ENCODE measurements around the gene ASXL1.

The ASXL1 gene

GRCh38 chr20:32448306-32449056 is 90.3 kb downstream of the ASXL1 start:
- intact Hi-C loops (cut with DNase I; ENCODE audit: low total_unique reads), result no loop called here
- H3K9me3 ChIP-seq, result no peaks in the 10 kb centered on the region
- TF ChIP-seq CTCF (IDR thresholded peaks at IDR 0.05), result no peak
- DNase-seq, result peak in 1 of 2 donors; percentile 64
- peaks cover 0 to 44% (median 38%) of the 10 kb centered on the region in 3 donors for H3K36me3 ChIP-seq
- H3K4me1 ChIP-seq, result peaks cover 0 to 28% (median 3%) of the 10 kb centered on the region in 4 donors
- no peak overlapping the region for H3K4me3 ChIP-seq
- no peaks in the 10 kb centered on the region for H3K27me3 ChIP-seq
- H3K27ac ChIP-seq, result no peak overlapping the region

DNA sequence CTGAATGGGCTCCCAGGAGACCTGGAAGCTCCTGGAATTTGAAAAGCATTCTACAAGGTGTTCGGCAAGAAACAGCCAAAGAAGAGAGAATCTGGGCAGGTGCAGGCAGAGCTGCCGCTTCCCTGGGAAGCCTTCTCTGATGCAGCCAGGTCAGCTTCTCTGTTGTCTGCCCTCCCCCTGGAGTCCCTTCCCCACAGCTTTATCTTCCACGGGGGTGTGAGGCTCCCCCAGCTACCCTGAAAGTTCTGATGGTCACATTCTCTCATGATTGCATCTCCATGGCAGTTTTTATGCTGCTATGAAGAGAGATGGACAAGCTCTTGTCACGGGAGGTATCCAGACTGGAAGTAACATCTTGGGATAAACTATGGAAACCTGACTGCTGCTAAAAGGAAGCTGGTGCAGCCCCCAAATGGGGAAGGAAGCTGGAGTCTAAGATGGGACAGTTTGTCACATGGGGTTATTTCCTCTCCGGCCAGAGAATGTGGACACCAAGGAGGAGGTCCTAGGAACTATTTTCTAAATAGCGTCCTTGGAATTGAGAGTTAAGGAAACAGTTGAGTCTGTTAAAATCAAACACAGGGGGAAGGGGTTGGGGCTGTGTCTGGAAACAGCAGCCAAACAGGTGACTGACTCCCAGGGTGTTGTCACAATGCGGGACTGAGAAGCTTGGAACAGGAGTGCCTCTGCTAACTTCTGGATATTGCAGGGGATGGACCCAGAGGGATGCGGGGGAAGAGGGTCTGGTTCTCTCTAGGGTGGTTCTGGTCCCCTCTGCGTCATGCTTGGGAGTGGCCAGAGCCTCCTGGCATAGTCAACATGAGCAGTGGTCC is 91.1 kb downstream of the ASXL1 start:
- Histone ChIP-seq H3K9me3 (no peaks in the 10 kb centered on the region), H3K4me1 (peaks cover 0 to 28% (median 3%) of the 10 kb centered on the region in 4 donors), H3K27ac (no peak overlapping the region), H3K36me3 (peaks cover 0 to 49% (median 38%) of the 10 kb centered on the region in 3 donors), H3K27me3 (no peaks in the 10 kb centered on the region), H3K4me3 (no peak overlapping the region)
- intact Hi-C loops (cut with DNase I; ENCODE audit: low total_unique reads), result no loop called here
- peak in 1 of 2 donors; percentile 45 for DNase-seq
- TF ChIP-seq CTCF (IDR thresholded peaks at IDR 0.05), result no peak

GRCh38 chr20:32449890-32450401 is 91.8 kb downstream of the ASXL1 start:
- intact Hi-C loops (cut with DNase I; ENCODE audit: low total_unique reads), result loop anchor here (10.0 kb wide), 2 partner anchors 115 to 245 kb away; partner anchors contain the start of genes PLAGL2 and POFUT1
- no peak for DNase-seq
- peaks cover 0 to 49% (median 38%) of the 10 kb centered on the region in 3 donors for H3K36me3 ChIP-seq

DNA sequence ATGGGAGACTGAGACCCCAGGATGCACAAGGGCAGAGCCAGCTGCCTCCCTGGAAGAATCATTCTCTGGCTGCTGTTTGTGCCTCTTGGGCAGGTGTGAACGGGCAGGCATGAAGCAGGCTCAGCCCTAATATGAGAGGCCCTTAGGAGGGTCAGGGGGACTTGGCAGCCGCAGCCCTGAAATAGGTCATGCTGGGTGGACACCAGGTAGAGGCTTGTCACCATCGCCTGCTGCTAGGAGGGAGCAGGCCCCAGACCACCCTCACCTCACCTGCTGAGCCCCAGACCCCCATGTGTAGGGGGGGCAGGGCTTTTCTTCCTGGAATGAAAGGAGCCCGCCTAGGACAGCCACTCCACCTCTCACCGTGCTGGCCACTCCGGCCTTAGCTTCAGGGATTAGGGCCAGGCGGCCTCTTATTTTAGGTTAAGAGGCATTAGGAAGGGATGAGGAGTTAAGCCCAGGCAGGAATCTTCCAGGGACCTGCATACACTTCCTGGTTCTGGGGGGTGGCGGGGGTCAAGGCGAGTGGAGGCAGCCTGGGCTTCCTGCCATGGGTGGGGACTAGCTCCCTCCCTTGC is 92.4 kb downstream of the ASXL1 start:
- no peak for DNase-seq
- H3K36me3 ChIP-seq, result peaks cover 0 to 49% (median 31%) of the 10 kb centered on the region in 3 donors
- H3K4me3 ChIP-seq, result no peak overlapping the region
- TF ChIP-seq CTCF (IDR thresholded peaks at IDR 0.05), result no peak
- H3K27me3 ChIP-seq, result no peaks in the 10 kb centered on the region
- intact Hi-C loops (cut with DNase I; ENCODE audit: low total_unique reads), result loop anchor here (10.0 kb wide), 2 partner anchors 116 to 246 kb away; partner anchors contain the start of genes PLAGL2 and POFUT1
- no peaks in the 10 kb centered on the region for H3K9me3 ChIP-seq
- peaks cover 0 to 25% (median 2%) of the 10 kb centered on the region in 4 donors for H3K4me1 ChIP-seq
- H3K27ac ChIP-seq, result no peak overlapping the region

More at GRCh38 chr20:32449890-32450401, 91.8 kb downstream of the ASXL1 start:
- H3K9me3 ChIP-seq, result no peaks in the 10 kb centered on the region
- no peak for TF ChIP-seq CTCF (IDR thresholded peaks at IDR 0.05)
- H3K27me3 ChIP-seq, result no peaks in the 10 kb centered on the region
- H3K4me3 ChIP-seq, result no peak overlapping the region
- H3K4me1 ChIP-seq, result peaks cover 0 to 28% (median 3%) of the 10 kb centered on the region in 4 donors
- H3K27ac ChIP-seq, result no peak overlapping the region

DNA sequence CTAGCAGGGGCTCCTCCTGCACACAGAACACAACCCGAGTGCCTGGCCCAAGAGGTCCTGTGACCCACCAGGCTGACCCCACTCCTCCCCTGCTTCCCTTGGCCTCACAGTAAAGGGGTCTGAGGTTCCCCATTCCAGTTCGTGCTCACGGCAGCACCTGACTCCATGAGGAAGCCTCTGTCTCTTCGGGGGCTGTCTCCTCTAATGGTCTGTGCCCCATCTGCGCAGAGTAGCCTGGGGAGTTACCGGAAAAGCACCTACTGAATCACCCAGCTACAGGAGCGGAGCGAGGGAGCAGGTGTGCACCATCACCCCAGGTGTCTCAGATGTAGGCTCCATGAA is 93.2 kb downstream of the ASXL1 start:
- H3K27ac ChIP-seq, result no peak overlapping the region
- intact Hi-C loops (cut with DNase I; ENCODE audit: low total_unique reads), result loop anchor here (10.0 kb wide), 2 partner anchors 117 to 247 kb away; partner anchors contain the start of genes PLAGL2 and POFUT1
- peaks cover 0 to 45% (median 25%) of the 10 kb centered on the region in 3 donors for H3K36me3 ChIP-seq
- no peak overlapping the region for H3K4me3 ChIP-seq
- H3K27me3 ChIP-seq, result no peaks in the 10 kb centered on the region
- no peak for TF ChIP-seq CTCF (IDR thresholded peaks at IDR 0.05)
- no peak for DNase-seq
- H3K4me1 ChIP-seq, result peaks cover 0 to 18% (median 0%) of the 10 kb centered on the region in 4 donors
- no peaks in the 10 kb centered on the region for H3K9me3 ChIP-seq

All from tibial artery (tissue), 4 donors.